Choroid plexus epithelial cell (primary cell): Measurements from ENCODE around the gene ASTN1.
A peak's percentile ranks its signal among the peaks of the same experiment; 100 is the strongest.
"Not testable (repeated sequence)": the region's sequence is repeated elsewhere in the genome, so short reads cannot be mapped to it uniquely, and the experiment has no call there.

ENCODE experiments used
- DNase-seq: peaks from one replicate; pipeline ENCODE4 v3.0.0-alpha.2; 2010; ENCODE audit warnings: low read depth
- H3K4me3 ChIP-seq: 2 replicates; pipeline ENCODE4 v1.5.1; 2011; ENCODE audit warnings: low read depth, mild to moderate bottlenecking, control low read depth, low read length, moderate library complexity
- TF ChIP-seq, protein P1 (sequence below): conservative IDR thresholded peaks from 2 replicates; pipeline ENCODE4 v1.5.1; 2011; ENCODE audit warnings: low read depth, mild to moderate bottlenecking, control low read depth, inconsistent platforms, low read length, moderate library complexity

ASTN1 gene

GRCh38 chr1:177091040-177091439, 73.5 kb downstream of the ASTN1 start:
- no peak overlapping the region for H3K4me3 ChIP-seq
- DNase-seq: peak; percentile 9
- TF ChIP-seq, protein P1, sequence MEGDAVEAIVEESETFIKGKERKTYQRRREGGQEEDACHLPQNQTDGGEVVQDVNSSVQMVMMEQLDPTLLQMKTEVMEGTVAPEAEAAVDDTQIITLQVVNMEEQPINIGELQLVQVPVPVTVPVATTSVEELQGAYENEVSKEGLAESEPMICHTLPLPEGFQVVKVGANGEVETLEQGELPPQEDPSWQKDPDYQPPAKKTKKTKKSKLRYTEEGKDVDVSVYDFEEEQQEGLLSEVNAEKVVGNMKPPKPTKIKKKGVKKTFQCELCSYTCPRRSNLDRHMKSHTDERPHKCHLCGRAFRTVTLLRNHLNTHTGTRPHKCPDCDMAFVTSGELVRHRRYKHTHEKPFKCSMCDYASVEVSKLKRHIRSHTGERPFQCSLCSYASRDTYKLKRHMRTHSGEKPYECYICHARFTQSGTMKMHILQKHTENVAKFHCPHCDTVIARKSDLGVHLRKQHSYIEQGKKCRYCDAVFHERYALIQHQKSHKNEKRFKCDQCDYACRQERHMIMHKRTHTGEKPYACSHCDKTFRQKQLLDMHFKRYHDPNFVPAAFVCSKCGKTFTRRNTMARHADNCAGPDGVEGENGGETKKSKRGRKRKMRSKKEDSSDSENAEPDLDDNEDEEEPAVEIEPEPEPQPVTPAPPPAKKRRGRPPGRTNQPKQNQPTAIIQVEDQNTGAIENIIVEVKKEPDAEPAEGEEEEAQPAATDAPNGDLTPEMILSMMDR: no peak

GRCh38 chr1:177088966-177089365, 75.5 kb downstream of the ASTN1 start:
- TF ChIP-seq, protein P1: no peak
- DNase-seq: no peak
- no peak overlapping the region for H3K4me3 ChIP-seq

GRCh38 chr1:177082855-177083693, 81.4 kb downstream of the ASTN1 start:
- H3K4me3 ChIP-seq: no peak overlapping the region
- TF ChIP-seq, protein P1: no peak
- peak; percentile 5 for DNase-seq

GRCh38 chr1:177080564-177080963, 83.9 kb downstream of the ASTN1 start:
- TF ChIP-seq, protein P1: no peak
- DNase-seq: no peak
- H3K4me3 ChIP-seq: no peak overlapping the region

DNA sequence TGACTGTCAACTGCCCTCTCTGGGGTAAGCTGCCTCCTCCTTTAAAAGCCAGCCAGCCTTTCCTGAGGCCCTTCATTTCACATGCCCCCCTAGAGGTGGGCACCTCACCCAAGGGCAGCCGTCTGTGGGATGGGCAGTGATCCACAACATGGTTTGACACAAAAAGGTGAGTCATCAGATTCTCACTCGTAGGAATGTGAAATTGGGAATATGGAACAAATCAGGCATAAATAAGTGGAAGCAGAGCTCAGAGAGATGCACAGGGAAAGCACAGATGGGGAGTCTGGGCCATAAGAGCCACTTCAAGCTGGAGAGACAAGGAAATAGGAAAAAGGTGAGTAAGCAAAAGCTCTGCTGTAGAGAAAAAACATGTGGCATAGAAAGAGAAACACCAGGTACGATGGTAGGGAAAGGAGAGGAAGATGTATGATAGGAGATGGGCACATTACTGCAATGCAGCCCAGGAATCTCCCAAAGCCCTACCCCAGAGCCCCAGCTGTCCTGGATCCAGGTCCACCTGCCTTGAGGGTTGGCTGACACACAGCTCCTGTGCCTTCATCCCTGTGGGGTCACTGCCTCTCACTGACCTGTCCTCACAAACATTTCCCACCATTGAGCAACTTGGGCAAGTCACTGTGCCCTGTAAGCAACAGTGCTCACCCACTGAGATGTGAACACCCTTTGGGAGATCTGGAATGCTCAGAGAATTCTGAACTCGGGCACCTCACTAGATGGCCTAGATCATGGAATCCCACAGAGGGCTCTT, 86.6 kb downstream of the ASTN1 start:
- H3K4me3 ChIP-seq: no peak overlapping the region
- peak; percentile 0 for DNase-seq
- TF ChIP-seq, protein P1: no peak

- DNase-seq: no peak
- H3K4me3 ChIP-seq: no peak overlapping the region
- TF ChIP-seq, protein P1: no peak
Measured at GRCh38 chr1:177077006-177077405, 87.5 kb downstream of the ASTN1 start.

DNA sequence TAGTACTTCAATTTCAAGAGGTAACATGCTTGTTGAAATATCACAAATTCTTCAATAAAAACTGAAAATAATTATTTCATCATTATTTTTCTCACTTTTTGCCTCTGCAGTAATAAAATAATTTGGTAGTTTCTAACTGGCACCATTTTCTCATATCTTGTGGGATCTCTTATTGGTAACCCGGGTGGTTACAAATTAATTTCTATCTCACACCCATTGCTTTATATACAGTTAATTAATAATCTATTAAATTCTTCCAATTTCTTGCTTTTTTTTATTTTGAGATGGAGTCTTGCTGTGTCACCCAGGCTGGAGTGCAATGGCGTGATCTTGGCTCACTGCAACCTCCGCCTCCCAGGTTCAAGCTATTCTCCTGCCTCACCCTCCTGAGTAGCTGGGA, 89.7 kb downstream of the ASTN1 start:
- DNase-seq, H3K4me3 ChIP-seq: not testable (repeated sequence)
